OCI-LY7 (cell line): ENCODE data around the gene NKX1-1.

Source experiments
- EZH2phosphoT487 ChIP-seq: fragments of 200-600 bp; sonication (generic); IDR thresholded peaks from 2 replicates; pipeline ENCODE4 v1.6.1; 2018; ENCODE audit warnings: low read depth, borderline replicate concordance, mild to moderate bottlenecking, mixed run types, antibody characterized with exemption, low read length, moderate library complexity, mixed read lengths
- TF ChIP-seq, protein P1 (sequence below): fragments of 200-600 bp; sonication (generic); conservative IDR thresholded peaks from 2 replicates; pipeline ENCODE4 v1.5.1; 2014; ENCODE audit warnings: mild to moderate bottlenecking, antibody characterized with exemption, low read length, moderate library complexity, mixed read lengths

DNA sequence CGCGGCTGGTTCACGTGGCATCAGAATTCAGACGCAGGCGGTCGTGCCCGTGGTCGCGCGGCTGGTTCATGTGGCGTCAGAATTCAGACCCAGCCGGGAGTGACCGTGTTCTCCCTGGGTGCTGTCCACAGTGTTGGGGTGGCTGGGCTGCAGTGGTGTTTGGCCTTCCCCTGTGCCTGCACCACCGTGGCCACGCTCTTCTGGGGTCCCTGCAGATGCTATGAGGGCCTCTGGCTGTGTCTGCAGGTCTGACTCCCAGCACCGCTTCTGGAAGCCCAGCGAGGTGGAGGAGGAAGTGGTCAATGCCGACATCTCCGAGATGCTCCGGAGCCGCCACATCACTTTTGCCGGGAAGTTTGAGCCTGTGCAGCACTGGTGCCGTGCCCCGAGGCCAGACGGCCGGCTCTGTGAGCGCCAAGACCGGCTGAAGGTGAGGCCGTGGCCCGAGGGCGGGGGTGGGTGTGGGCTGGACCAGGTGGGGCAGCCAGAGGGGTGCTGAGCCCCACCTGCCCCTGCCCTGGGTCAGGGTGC lies 26.4 kb downstream of the NKX1-1 start:
- TF ChIP-seq, protein P1, sequence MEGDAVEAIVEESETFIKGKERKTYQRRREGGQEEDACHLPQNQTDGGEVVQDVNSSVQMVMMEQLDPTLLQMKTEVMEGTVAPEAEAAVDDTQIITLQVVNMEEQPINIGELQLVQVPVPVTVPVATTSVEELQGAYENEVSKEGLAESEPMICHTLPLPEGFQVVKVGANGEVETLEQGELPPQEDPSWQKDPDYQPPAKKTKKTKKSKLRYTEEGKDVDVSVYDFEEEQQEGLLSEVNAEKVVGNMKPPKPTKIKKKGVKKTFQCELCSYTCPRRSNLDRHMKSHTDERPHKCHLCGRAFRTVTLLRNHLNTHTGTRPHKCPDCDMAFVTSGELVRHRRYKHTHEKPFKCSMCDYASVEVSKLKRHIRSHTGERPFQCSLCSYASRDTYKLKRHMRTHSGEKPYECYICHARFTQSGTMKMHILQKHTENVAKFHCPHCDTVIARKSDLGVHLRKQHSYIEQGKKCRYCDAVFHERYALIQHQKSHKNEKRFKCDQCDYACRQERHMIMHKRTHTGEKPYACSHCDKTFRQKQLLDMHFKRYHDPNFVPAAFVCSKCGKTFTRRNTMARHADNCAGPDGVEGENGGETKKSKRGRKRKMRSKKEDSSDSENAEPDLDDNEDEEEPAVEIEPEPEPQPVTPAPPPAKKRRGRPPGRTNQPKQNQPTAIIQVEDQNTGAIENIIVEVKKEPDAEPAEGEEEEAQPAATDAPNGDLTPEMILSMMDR, result no peak
- no peak for TF ChIP-seq EZH2phosphoT487
